Stimulated activated CD4-positive, alpha-beta T cell treated with anti-CD3 and anti-CD28 coated beads, Interleukin-1b, Interleukin-23, amount 100 ng/mL, for 24 hours (primary cell): Measurements from ENCODE around the gene TMEM167B.

ENCODE experiments used
- DNase-seq, 4 experiments: peaks; one replicate each; pipeline ENCODE4 v3.0.0-alpha.2; 2020; ENCODE audit warnings: low read depth in 4 of 4, low spot score in 1 of 4

TMEM167B gene

DNA sequence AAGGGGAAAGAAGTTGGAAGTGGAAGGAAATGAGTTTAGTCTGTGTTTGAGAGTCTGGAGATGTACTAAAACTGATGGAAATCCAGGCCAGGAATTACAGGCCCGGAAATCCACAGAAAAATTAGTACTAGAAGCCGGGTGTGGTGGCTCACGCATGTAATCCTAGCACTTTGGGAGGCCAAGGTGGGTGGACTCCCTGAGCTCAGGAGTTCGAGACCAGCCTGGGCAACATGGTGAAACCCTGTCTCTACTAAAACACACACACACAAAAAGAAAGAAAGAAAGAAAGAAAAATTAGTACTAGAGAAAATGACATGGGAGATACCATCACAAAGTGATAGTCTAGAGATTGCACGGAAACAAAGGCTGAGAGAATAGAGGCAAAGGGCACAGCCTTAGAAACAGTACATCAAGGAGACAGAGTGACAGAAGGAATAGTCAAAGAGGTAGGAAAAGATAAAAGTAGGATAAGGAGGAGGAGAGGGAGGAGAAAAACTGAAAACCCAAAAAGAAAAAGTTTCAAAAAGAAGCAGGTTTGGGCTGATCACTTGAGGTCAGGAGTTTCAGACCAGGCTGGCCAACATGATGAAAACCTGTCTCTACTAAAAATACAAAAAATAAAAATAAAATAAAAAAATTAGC lies 10.0 kb upstream of the TMEM167B start:
- DNase-seq, result no peak

DNA sequence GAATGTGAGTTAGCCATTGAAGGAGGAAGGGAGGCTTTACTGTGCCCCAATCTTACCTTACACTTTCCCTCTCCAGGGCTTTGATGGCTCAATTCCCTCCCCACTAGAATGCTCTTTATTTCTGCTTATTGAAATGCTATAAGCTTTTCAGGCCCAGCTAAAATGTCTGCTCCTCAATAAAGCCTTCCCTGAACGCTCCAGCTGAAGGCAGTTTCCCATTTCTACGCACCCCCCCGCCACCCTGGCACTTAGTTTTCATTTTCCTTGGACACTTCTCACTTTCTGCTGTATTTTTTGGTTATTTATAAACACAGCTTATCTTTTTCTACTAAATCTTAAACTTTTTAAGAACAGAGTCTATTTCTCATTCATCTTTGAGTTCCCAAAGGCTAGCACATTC lies 7.1 kb upstream of the TMEM167B start:
- no peak for DNase-seq

DNA sequence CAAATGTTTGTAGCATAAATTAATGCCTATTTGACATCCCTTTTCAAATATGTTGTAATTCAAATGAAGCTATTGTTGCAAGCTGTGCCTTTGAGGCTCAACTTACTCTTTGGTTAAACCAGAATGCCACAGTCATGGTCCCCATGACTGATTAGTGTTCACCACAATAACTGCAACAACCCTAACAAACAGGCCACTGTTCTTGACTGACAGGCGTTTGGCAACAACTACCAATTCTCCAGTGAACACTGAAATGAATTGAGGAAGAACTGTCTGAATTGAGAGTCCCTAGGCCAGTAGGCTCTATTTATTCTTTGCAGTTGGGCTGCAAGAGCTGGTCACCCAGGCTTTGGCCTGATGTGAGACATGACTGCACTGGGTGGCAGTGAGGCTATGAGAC lies 6.6 kb upstream of the TMEM167B start:
- no peak for DNase-seq

DNA sequence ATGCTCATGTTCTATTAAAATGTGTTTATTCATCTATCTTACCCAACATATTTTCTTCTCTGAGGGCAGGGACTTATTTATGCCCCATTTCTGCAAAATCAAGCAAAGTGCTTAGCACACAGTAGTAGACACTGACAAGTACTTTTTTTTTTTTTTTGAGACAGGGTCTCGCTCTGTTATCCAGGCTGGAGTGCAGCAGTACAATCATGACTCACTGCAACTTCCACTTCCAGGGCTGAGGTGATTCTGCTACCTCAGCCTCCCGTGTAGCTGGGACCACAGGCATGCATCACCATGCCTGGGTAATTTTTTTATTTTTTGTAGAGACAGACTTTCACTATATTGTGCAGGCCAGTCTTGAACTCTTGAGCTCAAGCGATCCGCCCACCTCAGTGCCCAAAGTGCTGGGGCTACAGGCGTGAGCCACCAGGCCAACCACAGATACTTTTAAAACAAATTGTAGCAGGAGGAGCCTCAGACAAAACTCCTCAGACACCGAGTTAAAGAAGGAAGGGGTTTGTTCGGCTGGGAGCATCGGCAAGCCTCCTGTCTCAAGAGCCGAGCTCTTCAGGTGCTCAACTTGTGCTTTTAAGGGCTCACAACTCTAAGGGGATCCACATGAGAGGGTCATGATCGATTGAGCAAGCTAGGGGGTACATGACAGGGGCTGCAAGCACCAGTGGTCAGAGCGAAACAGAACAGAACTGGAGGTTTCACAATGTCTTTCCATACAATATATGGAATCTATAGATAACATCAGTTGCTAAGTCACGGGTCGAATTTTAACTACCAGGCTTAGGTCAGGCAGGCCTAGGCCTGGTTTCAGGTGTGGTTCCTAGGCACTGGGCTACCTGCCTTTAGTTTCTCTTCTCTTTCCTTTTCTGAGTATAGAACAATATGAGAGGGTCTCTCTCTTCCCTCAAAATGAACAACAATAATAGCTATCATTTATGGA lies 5.7 kb upstream of the TMEM167B start:
- DNase-seq, result no peak

DNA sequence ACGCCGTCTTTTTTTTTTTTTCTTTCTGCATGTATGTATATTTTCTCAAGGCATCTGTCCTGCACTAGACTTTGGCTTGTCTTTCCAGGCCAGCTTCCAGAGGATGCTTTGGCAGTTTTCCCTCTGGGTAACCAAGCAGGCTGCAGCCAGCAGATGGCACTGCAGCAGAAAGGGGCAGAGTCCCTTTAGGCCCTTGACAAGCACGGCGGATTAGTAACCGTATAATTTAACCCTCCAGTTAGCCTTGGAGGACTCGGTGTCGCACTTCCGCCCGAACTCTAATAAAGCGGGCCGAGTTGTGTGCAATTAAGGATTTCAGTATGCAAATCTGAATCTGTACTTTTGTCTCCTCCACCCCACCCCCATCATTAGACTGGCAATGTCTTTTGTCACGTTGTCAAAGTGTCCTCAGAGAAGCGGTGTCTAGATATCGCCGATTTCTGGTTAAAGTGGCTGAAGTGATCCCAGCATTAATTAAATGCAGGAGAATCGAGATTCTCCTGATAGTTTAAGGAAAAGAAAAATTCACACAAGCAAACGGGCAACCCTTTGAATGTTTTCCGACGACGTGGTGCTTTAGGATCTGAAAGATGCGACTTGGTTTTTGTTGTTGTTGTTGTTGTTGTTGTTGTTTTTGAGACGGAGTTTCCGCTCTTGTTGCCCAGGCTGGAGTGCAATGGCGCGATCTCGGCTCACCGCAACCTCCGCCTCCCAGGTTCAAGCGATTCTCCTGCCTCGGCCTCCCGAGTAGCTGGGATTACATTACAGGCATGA lies 1.1 kb upstream of the TMEM167B start:
- DNase-seq, result no peak

DNA sequence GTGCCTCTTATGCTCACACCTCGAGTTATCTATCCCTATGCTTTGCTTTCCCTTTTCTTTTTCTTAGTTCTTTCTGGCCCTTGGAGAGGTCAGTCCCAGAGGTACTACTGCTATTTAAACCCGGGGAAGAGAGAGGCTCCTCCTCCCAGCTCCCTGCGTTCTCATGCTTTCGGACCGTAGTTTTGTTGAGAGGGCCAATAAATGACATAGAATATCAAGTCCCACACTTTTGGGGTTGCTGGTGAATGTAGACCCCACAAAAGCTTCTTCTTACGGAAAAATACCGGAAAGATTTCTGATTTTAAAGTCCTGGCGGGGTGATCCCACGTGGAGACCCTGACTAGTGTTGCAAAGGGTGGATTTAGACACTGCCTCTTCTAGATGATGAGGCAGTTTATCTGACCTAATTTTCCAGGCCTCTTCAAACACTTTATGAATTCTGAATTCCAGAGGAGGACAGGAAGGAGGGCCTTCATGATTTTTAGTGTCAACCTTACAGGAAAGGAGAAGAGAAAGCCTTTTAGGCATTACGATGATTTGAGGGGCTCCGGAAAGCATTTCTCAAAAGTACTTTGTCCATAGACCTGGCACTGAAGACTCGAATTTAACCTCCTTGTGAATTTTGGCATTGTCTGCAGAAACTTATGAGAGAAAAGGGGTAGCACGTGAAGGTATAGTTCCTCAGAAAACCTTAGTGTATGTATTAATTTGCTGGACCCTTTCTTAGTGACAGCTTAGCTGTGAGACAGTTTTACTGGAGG lies 694 bp downstream of the TMEM167B start:
- no peak for DNase-seq

- no peak for DNase-seq
These were observed 1.3 kb downstream of the TMEM167B start for GRCh38 chr1:109091839-109092193.

GRCh38 chr1:109094377-109094803 lies 3.8 kb downstream of the TMEM167B start:
- DNase-seq, result no peak

GRCh38 chr1:109094871-109095270 lies 4.3 kb downstream of the TMEM167B start:
- DNase-seq, result no peak

DNA sequence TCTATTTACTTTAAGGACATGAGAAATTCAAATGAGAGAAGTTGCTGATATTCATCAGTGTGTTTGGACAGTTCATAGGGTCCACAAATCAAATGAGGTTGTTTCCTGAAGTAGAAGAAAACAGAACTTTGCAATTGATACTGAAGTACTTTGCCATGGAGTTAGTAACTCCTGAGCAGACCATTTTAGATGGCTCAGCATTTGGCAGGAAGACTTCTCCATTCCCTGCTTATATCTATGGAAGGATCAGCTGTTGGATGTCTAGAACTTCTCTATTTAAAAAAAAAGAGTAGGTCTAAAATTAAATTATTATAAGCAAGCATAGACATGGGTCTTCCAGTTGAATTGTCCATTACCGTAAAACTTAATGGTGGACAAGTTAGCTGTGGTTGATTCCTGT lies 5.1 kb downstream of the TMEM167B start:
- DNase-seq, result no peak

GRCh38 chr1:109096120-109096519 lies 5.6 kb downstream of the TMEM167B start:
- no peak for DNase-seq

GRCh38 chr1:109099938-109100773 lies 9.6 kb downstream of the TMEM167B start:
- peak; percentile 91 to 95 (median 94) for DNase-seq

- DNase-seq, result no peak
These were observed 14.0 kb downstream of the TMEM167B start for GRCh38 chr1:109104364-109105151.

DNA sequence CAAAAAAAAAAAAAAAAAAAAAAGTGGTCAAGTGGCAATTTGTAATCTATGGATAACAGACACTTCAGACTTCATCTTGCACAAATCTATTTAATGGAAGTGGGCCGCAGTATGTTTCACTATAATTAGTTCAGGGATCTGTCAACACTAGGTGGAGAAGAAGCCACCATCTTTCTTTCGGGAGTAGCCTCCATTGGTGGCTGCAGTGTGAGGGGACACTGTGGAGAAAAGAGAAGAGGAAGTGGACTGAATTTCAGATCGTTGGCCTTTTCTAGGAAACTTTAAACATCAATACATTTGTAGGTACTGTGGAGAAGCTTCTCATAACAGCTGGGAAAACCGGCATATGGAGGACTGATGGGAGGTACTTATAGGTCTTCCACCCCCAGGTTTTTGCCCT lies 15.3 kb downstream of the TMEM167B start:
- DNase-seq, result no peak

DNA sequence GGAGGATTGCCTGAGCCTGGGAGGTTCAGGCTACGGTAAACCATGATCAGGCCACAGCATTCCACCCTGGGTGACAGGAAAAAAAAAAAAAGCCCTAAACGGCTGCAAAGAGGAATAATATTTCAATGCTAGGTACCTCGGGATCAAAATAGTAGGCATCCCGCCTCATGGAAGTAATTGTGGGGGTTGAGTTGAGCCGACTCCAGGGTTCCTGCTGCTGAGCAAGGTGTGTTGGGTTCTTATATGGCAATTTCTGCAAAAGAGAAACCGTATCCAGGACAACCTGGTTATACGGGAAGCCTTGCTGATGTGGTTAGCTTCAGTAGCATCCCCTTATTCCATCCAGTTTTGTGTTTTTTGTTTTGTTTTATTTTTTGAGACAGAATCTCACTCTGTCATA lies 17.2 kb downstream of the TMEM167B start:
- DNase-seq, result no peak

GRCh38 chr1:109109906-109110305 lies 19.3 kb downstream of the TMEM167B start:
- DNase-seq, result no peak

- no peak for DNase-seq
These were observed 21.0 kb downstream of the TMEM167B start for GRCh38 chr1:109111386-109112055.

GRCh38 chr1:109112056-109112651 lies 21.6 kb downstream of the TMEM167B start:
- DNase-seq, result no peak
